Ishikawa (cell line): ENCODE data around the gene ZFP69B.

Experiments used
- CEBPB ChIP-seq: IDR thresholded peaks from 2 replicates; pipeline ENCODE4 v1.6.1; 2012
- CREB1 ChIP-seq: IDR thresholded peaks from 2 replicates; pipeline ENCODE4 v1.6.1; 2012; ENCODE audit warnings: low read depth
- EGR1 ChIP-seq: IDR thresholded peaks from 2 replicates; pipeline ENCODE4 v1.6.1; 2012
- EP300 ChIP-seq: IDR thresholded peaks from 2 replicates; pipeline ENCODE4 v1.6.1; 2012; ENCODE audit warnings: borderline replicate concordance
- FOXM1 ChIP-seq: IDR thresholded peaks from 2 replicates; pipeline ENCODE4 v1.6.1; 2012; ENCODE audit warnings: low read depth, borderline replicate concordance
- NFIC ChIP-seq: IDR thresholded peaks from 2 replicates; pipeline ENCODE4 v1.6.1; 2012
- RAD21 ChIP-seq: IDR thresholded peaks from 2 replicates; pipeline ENCODE4 v1.6.1; 2012; ENCODE audit warnings: low read depth
- REST ChIP-seq: IDR thresholded peaks from 2 replicates; pipeline ENCODE4 v1.6.1; 2012; ENCODE audit warnings: low read depth, mild to moderate bottlenecking
- TAF1 ChIP-seq: IDR thresholded peaks from 2 replicates; pipeline ENCODE4 v1.6.1; 2012; ENCODE audit warnings: low read depth, mild to moderate bottlenecking
- TCF12 ChIP-seq: IDR thresholded peaks from 2 replicates; pipeline ENCODE4 v1.6.1; 2012; ENCODE audit warnings: low read depth
- TEAD4 ChIP-seq: IDR thresholded peaks from 2 replicates; pipeline ENCODE4 v1.6.1; 2012
- YY1 ChIP-seq: IDR thresholded peaks from 2 replicates; pipeline ENCODE4 v1.6.1; 2012; ENCODE audit warnings: low read depth
- ZBTB7A ChIP-seq: IDR thresholded peaks from 2 replicates; pipeline ENCODE4 v1.6.1; 2012; ENCODE audit warnings: low read depth
- TF ChIP-seq, protein P1 (sequence below): IDR thresholded peaks from 2 replicates; pipeline ENCODE4 v1.6.1; 2012
- TF ChIP-seq, protein P2 (sequence below): IDR thresholded peaks from 2 replicates; pipeline ENCODE4 v1.6.1; 2012

The ZFP69B gene

DNA sequence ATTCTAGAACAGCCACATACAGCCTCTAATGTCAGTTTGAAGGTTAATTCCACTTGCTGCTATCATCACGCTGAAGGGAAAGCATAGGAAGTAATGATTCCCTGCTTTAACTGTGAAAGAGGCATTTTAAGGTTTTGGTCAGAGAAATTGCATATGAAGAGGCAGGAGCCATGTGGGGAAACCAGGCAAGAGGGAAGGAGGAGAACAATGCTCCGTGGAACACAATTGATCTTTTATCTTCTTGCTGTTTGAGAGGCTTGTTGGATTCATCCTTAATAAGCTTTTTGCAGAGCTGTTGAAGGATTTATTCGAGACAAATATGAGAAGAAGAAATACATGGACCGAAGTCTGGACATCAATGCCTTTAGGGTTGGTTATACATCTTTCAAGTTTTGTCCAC is 40.8 kb upstream of the ZFP69B start:
- TF ChIP-seq EGR1 (no peak), YY1 (no peak), RAD21 (no peak), CEBPB (no peak), NFIC (no peak), FOXM1 (no peak), CREB1 (no peak), TAF1 (no peak), TCF12 (no peak), EP300 (no peak), ZBTB7A (no peak)
- TF ChIP-seq, protein P1, sequence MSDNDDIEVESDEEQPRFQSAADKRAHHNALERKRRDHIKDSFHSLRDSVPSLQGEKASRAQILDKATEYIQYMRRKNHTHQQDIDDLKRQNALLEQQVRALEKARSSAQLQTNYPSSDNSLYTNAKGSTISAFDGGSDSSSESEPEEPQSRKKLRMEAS, result no peak
- TF ChIP-seq, protein P2, sequence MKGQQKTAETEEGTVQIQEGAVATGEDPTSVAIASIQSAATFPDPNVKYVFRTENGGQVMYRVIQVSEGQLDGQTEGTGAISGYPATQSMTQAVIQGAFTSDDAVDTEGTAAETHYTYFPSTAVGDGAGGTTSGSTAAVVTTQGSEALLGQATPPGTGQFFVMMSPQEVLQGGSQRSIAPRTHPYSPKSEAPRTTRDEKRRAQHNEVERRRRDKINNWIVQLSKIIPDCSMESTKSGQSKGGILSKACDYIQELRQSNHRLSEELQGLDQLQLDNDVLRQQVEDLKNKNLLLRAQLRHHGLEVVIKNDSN, result no peak

DNA sequence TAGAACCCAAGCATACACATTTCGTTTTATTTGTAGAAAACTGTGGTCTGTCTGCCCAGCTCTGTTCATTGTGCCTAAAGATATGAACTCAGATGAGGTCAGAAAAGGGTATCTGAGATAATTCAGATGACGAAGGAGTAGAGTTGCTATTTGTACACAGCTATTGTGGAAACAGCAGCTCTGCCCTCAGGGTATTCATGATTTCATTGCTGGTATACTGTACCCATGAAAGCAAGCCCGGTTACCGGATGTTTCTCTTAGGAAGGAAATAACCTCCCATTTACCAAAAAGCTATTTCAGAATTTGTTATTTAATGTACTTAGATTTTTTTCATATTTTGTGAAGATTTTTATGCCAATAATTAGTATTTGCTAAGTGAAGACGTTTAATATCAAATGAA is 39.0 kb upstream of the ZFP69B start:
- no peak for TF ChIP-seq TEAD4
- TF ChIP-seq EP300, result no peak
- no peak for TF ChIP-seq YY1
- TF ChIP-seq TAF1, result no peak
- no peak for TF ChIP-seq TCF12
- TF ChIP-seq, protein P1, result no peak
- TF ChIP-seq, protein P2, result no peak
- TF ChIP-seq CEBPB, result no peak
- no peak for TF ChIP-seq REST
- no peak for TF ChIP-seq NFIC
- no peak for TF ChIP-seq RAD21
- TF ChIP-seq FOXM1, result no peak
- TF ChIP-seq EGR1, result no peak

- TF ChIP-seq EP300 (no peak), TCF12 (no peak), RAD21 (no peak), FOXM1 (no peak), REST (no peak), TAF1 (no peak), NFIC (no peak), EGR1 (no peak), TEAD4 (no peak), CEBPB (no peak), ZBTB7A (no peak), YY1 (no peak), CREB1 (no peak)
- TF ChIP-seq, protein P1, result no peak
- TF ChIP-seq, protein P2, result no peak
Measured at GRCh38 chr1:40411843-40412242, 38.4 kb upstream of the ZFP69B start.

DNA sequence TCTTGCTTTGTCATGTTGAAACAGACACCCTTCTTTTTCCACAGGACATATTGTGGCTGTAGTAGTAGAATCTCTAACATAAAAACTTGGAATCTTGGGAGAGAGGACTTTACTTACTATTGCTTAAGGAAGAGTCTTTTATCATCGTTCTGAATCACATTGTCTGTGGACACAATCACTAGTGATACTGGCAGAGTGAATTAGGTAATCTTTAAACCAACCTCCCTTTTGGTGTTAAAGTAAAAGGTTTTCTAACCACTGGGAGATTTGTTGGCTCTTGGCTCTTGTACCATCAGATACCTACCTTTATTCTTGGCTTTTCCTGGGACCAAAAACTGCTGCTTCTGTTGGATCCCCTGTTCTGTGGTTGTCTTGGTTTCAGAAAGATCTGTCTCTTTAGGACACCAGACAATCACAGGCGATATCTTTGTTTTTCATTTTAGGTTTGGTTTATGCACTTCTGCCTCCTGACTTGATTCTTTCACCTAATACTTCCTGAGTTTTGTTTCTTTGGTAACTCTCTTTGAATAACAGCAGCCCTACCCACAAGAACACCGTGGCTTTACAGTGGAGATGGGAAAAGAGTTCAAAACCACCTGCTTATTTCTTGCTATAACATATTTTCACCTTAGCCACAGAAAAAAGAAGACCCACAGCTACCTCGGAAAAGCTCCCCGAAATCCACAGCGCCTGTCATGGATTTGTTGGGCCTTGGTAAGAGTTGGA is 36.6 kb upstream of the ZFP69B start:
- TF ChIP-seq TCF12 (no peak), EP300 (no peak), REST (no peak), EGR1 (no peak), NFIC (no peak), FOXM1 (no peak), CREB1 (no peak), TEAD4 (no peak), TAF1 (no peak), RAD21 (no peak), YY1 (no peak), ZBTB7A (no peak), CEBPB (no peak)
- TF ChIP-seq, protein P2, result no peak
- TF ChIP-seq, protein P1, result no peak
